8988T (cell line): ENCODE data around the gene UBE2S.

Experiments used
- DNase-seq: peaks from one replicate; pipeline ENCODE4 v3.0.0; 2011

UBE2S gene

GRCh38 chr19:55382522-55383054 lies 25.0 kb downstream of the UBE2S start:
- DNase-seq = no peak

- DNase-seq = no peak
Measured at GRCh38 chr19:55382013-55382412, 25.6 kb downstream of the UBE2S start.

GRCh38 chr19:55379174-55379573 lies 28.4 kb downstream of the UBE2S start:
- DNase-seq = no peak

GRCh38 chr19:55377356-55378131 lies 30.0 kb downstream of the UBE2S start:
- no peak for DNase-seq

GRCh38 chr19:55376241-55376933 lies 31.2 kb downstream of the UBE2S start, which contains the start of gene TMEM190:
Gene TMEM190, plus strand, starts transcription at chr19:55376826. Its CDS starts 28 bp downstream, at chr19:55376854.
- DNase-seq = no peak

- no peak for DNase-seq
Measured at GRCh38 chr19:55373993-55374757, 33.4 kb downstream of the UBE2S start.

GRCh38 chr19:55373306-55373992 lies 34.1 kb downstream of the UBE2S start:
- DNase-seq = no peak

GRCh38 chr19:55372316-55373081 lies 35.1 kb downstream of the UBE2S start:
- no peak for DNase-seq

- peak; percentile 64 for DNase-seq
Measured at GRCh38 chr19:55370305-55370988, 37.1 kb downstream of the UBE2S start, which contains the start of gene IL11. Gene IL11, minus strand, starts transcription at chr19:55370463. Its CDS starts 153 bp downstream, at chr19:55370310.

GRCh38 chr19:55369653-55370304 lies 37.8 kb downstream of the UBE2S start:
- DNase-seq = peak; percentile 96

- DNase-seq = peak; percentile 63
Measured at GRCh38 chr19:55368701-55369563, 38.7 kb downstream of the UBE2S start.

GRCh38 chr19:55368106-55368505 lies 39.5 kb downstream of the UBE2S start:
- no peak for DNase-seq

GRCh38 chr19:55366790-55367189 lies 40.8 kb downstream of the UBE2S start:
- DNase-seq = no peak

GRCh38 chr19:55365964-55366363 lies 41.6 kb downstream of the UBE2S start:
- DNase-seq = no peak

- no peak for DNase-seq
Measured at GRCh38 chr19:55365245-55365644, 42.3 kb downstream of the UBE2S start.

- no peak for DNase-seq
Measured at GRCh38 chr19:55362990-55363716, 44.4 kb downstream of the UBE2S start, which contains the start of gene GARIN5B. Gene GARIN5B, minus strand, starts transcription at chr19:55363260. Its CDS starts 194 bp downstream, at chr19:55363066.

- no peak for DNase-seq
Measured at GRCh38 chr19:55362174-55362989, 45.2 kb downstream of the UBE2S start.

GRCh38 chr19:55360902-55361301 lies 46.7 kb downstream of the UBE2S start:
- DNase-seq = no peak
